ENCODE measurements around the gene TRMU.
"Not testable (repeated sequence)": the region's sequence is repeated elsewhere in the genome, so short reads cannot be mapped to it uniquely, and the experiment has no call there.

DNA sequence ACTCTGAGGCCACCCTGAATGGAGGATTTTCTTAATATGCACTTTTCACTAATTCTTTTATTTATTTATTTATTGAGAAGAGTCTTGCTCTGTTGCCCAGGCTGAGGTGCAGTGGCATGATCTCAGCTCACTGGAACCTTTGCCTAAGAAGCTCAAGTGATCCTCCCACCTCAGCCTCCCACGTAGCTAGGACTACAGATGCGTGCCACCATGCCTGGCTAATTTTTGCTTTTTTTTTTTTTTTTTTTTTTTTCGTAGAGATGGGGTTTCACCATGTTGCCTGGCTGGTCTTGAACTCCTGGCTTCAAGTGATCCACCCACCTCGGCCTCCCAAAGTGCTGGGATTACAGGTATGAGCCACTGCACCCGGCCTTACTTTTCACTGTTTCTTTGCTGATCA, 61.5 kb downstream of the TRMU start:
- TF ChIP-seq, protein P1, sequence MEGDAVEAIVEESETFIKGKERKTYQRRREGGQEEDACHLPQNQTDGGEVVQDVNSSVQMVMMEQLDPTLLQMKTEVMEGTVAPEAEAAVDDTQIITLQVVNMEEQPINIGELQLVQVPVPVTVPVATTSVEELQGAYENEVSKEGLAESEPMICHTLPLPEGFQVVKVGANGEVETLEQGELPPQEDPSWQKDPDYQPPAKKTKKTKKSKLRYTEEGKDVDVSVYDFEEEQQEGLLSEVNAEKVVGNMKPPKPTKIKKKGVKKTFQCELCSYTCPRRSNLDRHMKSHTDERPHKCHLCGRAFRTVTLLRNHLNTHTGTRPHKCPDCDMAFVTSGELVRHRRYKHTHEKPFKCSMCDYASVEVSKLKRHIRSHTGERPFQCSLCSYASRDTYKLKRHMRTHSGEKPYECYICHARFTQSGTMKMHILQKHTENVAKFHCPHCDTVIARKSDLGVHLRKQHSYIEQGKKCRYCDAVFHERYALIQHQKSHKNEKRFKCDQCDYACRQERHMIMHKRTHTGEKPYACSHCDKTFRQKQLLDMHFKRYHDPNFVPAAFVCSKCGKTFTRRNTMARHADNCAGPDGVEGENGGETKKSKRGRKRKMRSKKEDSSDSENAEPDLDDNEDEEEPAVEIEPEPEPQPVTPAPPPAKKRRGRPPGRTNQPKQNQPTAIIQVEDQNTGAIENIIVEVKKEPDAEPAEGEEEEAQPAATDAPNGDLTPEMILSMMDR (IDR thresholded peaks at IDR 0.05; ENCODE audit: poor library complexity): not testable (repeated sequence)
- not testable (repeated sequence) for TF ChIP-seq EZH2phosphoT487 (IDR thresholded peaks at IDR 0.05; ENCODE audit: low read depth, severe bottlenecking, unreplicated experiment); EZH2 (IDR thresholded peaks at IDR 0.05; ENCODE audit: borderline replicate concordance)

All from hepatocyte (in vitro differentiated cells).